MM.1S (cell line): ENCODE results near the gene TSPAN7.

Experiments
- CTCF ChIP-seq: fragments of 300-600 bp; sonication (generic); IDR thresholded peaks from 2 replicates; pipeline ENCODE4 v1.5.1; 2016; ENCODE audit warnings: antibody characterized with exemption, low read length, mixed read lengths
- EZH2phosphoT487 ChIP-seq: fragments of 300-600 bp; sonication (generic); IDR thresholded peaks from 2 replicates; pipeline ENCODE4 v1.6.1; 2018; ENCODE audit warnings: antibody characterized with exemption, low read length

DNA sequence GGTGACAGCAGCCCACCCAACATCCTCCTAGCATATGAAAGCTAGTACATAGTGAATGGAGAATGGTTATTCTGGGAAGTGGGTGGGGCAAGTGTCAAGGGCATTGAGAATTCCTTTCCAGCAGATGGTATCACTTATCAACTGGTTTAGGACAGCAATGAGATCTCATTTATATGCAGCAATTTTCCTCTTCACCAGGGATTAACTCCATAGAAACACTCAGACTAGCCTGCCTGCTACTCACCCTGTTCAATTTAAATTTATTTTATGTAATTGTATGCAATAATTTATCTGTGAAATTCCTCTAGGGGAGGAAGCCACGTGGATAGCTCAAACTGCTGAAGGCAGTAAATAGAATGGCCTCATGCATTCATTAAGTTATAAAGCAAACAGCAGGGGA is 138.4 kb downstream of the TSPAN7 start:
- no peak for TF ChIP-seq CTCF
- no peak for TF ChIP-seq EZH2phosphoT487
